ENCODE results near the gene RGL1. TPM values are rescaled to one million over a fixed set of nuclear protein-coding genes. Genes with fewer than 3 reads are reported as not detected.

The RGL1 gene
- total and polyA plus RNA-seq, 7 donors: 8.3 to 42.1 (median 23.8) TPM

DNA sequence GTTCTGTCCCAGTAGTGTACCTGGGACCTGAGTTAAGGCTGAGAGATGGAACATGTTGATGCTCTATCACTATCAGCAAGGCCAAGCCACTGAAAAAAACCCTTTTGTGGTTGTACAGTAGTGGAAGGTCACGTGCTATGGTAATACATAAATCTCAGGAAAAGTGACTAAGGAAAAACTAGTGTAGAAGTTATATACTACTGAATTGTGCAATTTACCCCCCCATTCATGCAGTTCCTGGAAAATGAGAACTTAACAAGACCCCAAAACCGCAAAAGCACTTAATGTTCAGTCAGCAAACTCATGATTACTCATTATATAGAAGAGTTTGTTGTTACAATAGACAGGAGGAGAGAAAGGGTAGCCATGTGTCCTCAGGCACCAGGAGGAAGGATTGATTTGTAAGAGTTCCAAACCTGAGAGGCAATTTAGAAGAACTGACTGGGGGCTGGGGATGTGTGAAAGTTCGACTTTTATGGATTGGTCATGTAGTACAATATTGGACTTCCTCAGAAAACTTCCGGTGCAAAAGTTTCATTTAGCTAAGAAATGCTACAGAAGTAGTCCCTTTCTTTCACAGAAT lies 91.6 kb downstream of the RGL1 start:
- Histone ChIP-seq H3K4me1 (peaks cover 0 to 35% (median 6%) of the 10 kb centered on the region in 4 donors), H3K27ac (peak overlapping the region in 2 of 4 donors; percentile 52 to 62), H3K4me3 (no peak overlapping the region), H3K27me3 (no peaks in the 10 kb centered on the region), H3K9me3 (no peaks in the 10 kb centered on the region), H3K36me3 (peaks cover 0 to 56% (median 18%) of the 10 kb centered on the region in 4 donors)
- no peak for TF ChIP-seq CTCF (IDR thresholded peaks at IDR 0.05)
- TF ChIP-seq EP300 (IDR thresholded peaks at IDR 0.05): peak in 1 of 4 donors; percentile 7
- DNase-seq: no peak
- intact Hi-C loops (cut with DNase I): no loop called here
- 56 to 85% methylated on average over 4 of the region's 4 CpGs for WGBS, 2 donors

GRCh38 chr1:183898001-183898396 lies 93.1 kb downstream of the RGL1 start:
- Histone ChIP-seq H3K4me3 (no peak overlapping the region), H3K4me1 (peaks cover 0 to 27% (median 6%) of the 10 kb centered on the region in 4 donors), H3K27me3 (no peaks in the 10 kb centered on the region), H3K27ac (peak overlapping the region in 3 of 4 donors; percentile 35 to 62 (median 52)), H3K9me3 (no peaks in the 10 kb centered on the region), H3K36me3 (peaks cover 0 to 49% (median 16%) of the 10 kb centered on the region in 4 donors)
- DNase-seq: no peak
- TF ChIP-seq POLR2A (IDR thresholded peaks at IDR 0.05) (no peak), EP300 (IDR thresholded peaks at IDR 0.05) (no peak)
- WGBS, 2 donors: 70 to 73% methylated on average over 2 of the region's 2 CpGs
- intact Hi-C loops (cut with DNase I): no loop called here

GRCh38 chr1:183898610-183899009 lies 93.7 kb downstream of the RGL1 start:
- intact Hi-C loops (cut with DNase I): no loop called here
- no peak for DNase-seq
- no peaks in the 10 kb centered on the region for H3K9me3 ChIP-seq
- no peak overlapping the region for H3K4me3 ChIP-seq
- TF ChIP-seq POLR2A (IDR thresholded peaks at IDR 0.05): no peak
- TF ChIP-seq CTCF (IDR thresholded peaks at IDR 0.05): no peak
- TF ChIP-seq POLR2AphosphoS5 (IDR thresholded peaks at IDR 0.05): no peak
- no peak for TF ChIP-seq EP300 (IDR thresholded peaks at IDR 0.05)
- H3K4me1 ChIP-seq: peaks cover 0 to 31% (median 6%) of the 10 kb centered on the region in 4 donors
- no peaks in the 10 kb centered on the region for H3K27me3 ChIP-seq
- H3K36me3 ChIP-seq: peaks cover 0 to 42% (median 15%) of the 10 kb centered on the region in 4 donors
- WGBS, 2 donors: 74 to 77% methylated on average over 2 of the region's 2 CpGs
- peak overlapping the region in 2 of 4 donors; percentile 35 to 62 for H3K27ac ChIP-seq

DNA sequence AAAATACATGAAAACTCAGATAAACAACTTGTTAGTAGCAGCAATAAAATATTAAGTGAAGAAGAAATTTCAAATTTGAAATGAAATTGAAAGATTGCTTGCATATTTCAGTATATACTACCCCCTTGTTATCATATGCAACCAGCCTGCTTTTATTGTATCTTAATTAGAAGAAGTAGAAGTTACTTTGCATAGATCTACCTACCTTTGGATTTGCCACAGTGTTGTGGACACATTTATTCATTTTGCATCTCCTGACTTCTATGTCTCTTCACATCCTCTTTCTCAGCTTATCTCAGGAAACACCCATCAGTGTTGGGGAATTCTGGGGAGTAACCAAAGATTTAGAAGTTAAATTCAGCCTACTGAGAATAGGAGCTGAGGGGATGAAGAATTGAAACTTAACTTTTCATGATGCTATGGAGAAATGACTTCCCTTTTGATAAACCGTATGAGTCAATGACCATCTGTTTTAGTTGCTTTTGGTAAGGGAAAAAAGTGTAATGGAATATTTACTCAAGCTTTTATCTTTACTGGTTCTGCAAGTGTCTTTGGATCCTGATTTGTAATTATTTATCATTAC lies 96.9 kb downstream of the RGL1 start:
- intact Hi-C loops (cut with DNase I): loop anchor here (5.0 kb wide), 1 partner anchor 95 kb away; the partner anchor contains the start of gene RGL1

More for the DNA sequence above, 96.9 kb downstream of the RGL1 start:
- peaks cover 0 to 34% (median 11%) of the 10 kb centered on the region in 4 donors for H3K4me1 ChIP-seq
- H3K36me3 ChIP-seq: peaks cover under 1 to 52% (median 23%) of the 10 kb centered on the region in 4 donors
- TF ChIP-seq POLR2A (IDR thresholded peaks at IDR 0.05) (no peak), POLR2AphosphoS5 (IDR thresholded peaks at IDR 0.05) (no peak), CTCF (IDR thresholded peaks at IDR 0.05) (no peak), EP300 (IDR thresholded peaks at IDR 0.05) (no peak)
- H3K9me3 ChIP-seq: no peaks in the 10 kb centered on the region
- H3K27ac ChIP-seq: peak overlapping the region in 2 of 4 donors; percentile 6 to 24
- DNase-seq: no peak
- H3K27me3 ChIP-seq: no peaks in the 10 kb centered on the region
- 9 to 57% methylated on average over 1 of the region's 1 CpG for WGBS, 2 donors
- no peak overlapping the region for H3K4me3 ChIP-seq

Data from sigmoid colon (tissue), 7 donors.